Progenitor cell of endocrine pancreas (in vitro differentiated cells): Measurements from ENCODE around the gene SPAG7. TPM values are rescaled to one million over a fixed set of nuclear protein-coding genes. Genes with fewer than 3 reads are reported as not detected.

Experiments
- DNase-seq: peaks from one replicate; pipeline ENCODE4 v3.0.0; 2021; ENCODE audit warnings: low spot score; ENCODE audit not compliant: unreplicated experiment
- H3K27ac Mint-ChIP-seq: 2 replicates; pipeline ENCODE4 v1.8.0; 2021; ENCODE audit warnings: mild to moderate bottlenecking, moderate library complexity, mixed read lengths
- H3K27me3 Mint-ChIP-seq: 2 replicates; pipeline ENCODE4 v1.8.0; 2021; ENCODE audit warnings: mixed read lengths
- H3K36me3 Mint-ChIP-seq: 2 replicates; pipeline ENCODE4 v1.8.0; 2022; ENCODE audit warnings: mixed read lengths; ENCODE audit not compliant: insufficient read depth
- H3K4me1 Mint-ChIP-seq: 2 replicates; pipeline ENCODE4 v1.8.0; 2021; ENCODE audit warnings: low read depth, mixed read lengths
- H3K4me3 Mint-ChIP-seq: 2 replicates; pipeline ENCODE4 v1.8.0; 2021; ENCODE audit warnings: low read depth, mild to moderate bottlenecking, moderate library complexity, mixed read lengths
- H3K9me3 Mint-ChIP-seq: 2 replicates; pipeline ENCODE4 v1.8.0; 2021; ENCODE audit warnings: low read depth, mixed read lengths
- CTCF ChIP-seq: fragments of 200-600 bp; sonication (generic); IDR thresholded peaks from one replicate; pipeline ENCODE4 v1.5.0; 2021; ENCODE audit warnings: antibody characterized with exemption, mild to moderate bottlenecking; ENCODE audit not compliant: unreplicated experiment
- long read RNA-seq: library from polyadenylated mRNA; unstranded; transcript quantifications from one replicate; pipeline ENCODE4 v2.0.0, GENCODE V29; 2020
- total RNA-seq: library from RNA; stranded (reverse); gene quantifications from 2 replicates; pipeline ENCODE4 v1.2.1, GENCODE V29; 2021

The SPAG7 gene
- 70.3 and 71.4 TPM in 2 replicates for total RNA-seq
- long read RNA-seq, transcript SPAG7-201 (7 exons, 1,058 nt), result major isoform, 37 of 61 reads
- long read RNA-seq, partial matches to known transcripts, result 2 of 61 reads
- long read RNA-seq, other reads (novel, unspliced or antisense), result 16 of 61 reads

- H3K36me3 Mint-ChIP-seq, result peaks cover 13% of the 10 kb centered on the region
- H3K4me3 Mint-ChIP-seq, result no peak within 1 kb of the TSS
- peaks cover 23% of the 10 kb centered on the region for H3K4me1 Mint-ChIP-seq
- DNase-seq, result peak; percentile 94
- TF ChIP-seq CTCF, result no peak
- H3K27me3 Mint-ChIP-seq, result no peaks in the 10 kb centered on the region
- H3K27ac Mint-ChIP-seq, result no peak within 1 kb of the TSS
- H3K9me3 Mint-ChIP-seq, result no peaks in the 10 kb centered on the region
Measured at GRCh38 chr17:4967539-4968485, at the start of gene SPAG7. TSS of gene SPAG7 (minus strand) at chr17:4967817. CDS start at chr17:4967804, 13 bp downstream.

- Mint-ChIP-seq H3K9me3 (no peaks in the 10 kb centered on the region), H3K27ac (no peak overlapping the region), H3K36me3 (peaks cover 18% of the 10 kb centered on the region), H3K27me3 (no peaks in the 10 kb centered on the region), H3K4me3 (no peak overlapping the region), H3K4me1 (no peaks in the 10 kb centered on the region)
- no peak for DNase-seq
- no peak for TF ChIP-seq CTCF
Measured at GRCh38 chr17:5014357-5014756, 46.7 kb upstream of the SPAG7 start.

- H3K4me3 Mint-ChIP-seq, result no peak overlapping the region
- H3K27ac Mint-ChIP-seq, result no peak overlapping the region
- no peak for DNase-seq
- no peak for TF ChIP-seq CTCF
- no peaks in the 10 kb centered on the region for H3K9me3 Mint-ChIP-seq
- H3K36me3 Mint-ChIP-seq, result peaks cover 31% of the 10 kb centered on the region
- H3K4me1 Mint-ChIP-seq, result no peaks in the 10 kb centered on the region
- no peaks in the 10 kb centered on the region for H3K27me3 Mint-ChIP-seq
Measured at GRCh38 chr17:5011928-5012327, 44.3 kb upstream of the SPAG7 start.

- Mint-ChIP-seq H3K4me3 (no peak overlapping the region), H3K4me1 (peaks cover 10% of the 10 kb centered on the region), H3K27ac (no peak overlapping the region), H3K36me3 (peaks cover 41% of the 10 kb centered on the region), H3K9me3 (no peaks in the 10 kb centered on the region), H3K27me3 (no peaks in the 10 kb centered on the region)
- no peak for TF ChIP-seq CTCF
- DNase-seq, result no peak
Measured at GRCh38 chr17:5003214-5003867, 35.7 kb upstream of the SPAG7 start.

- Mint-ChIP-seq H3K9me3 (no peaks in the 10 kb centered on the region), H3K27ac (no peak overlapping the region), H3K4me1 (peaks cover 10% of the 10 kb centered on the region), H3K36me3 (peaks cover 32% of the 10 kb centered on the region), H3K4me3 (no peak overlapping the region), H3K27me3 (no peaks in the 10 kb centered on the region)
- no peak for TF ChIP-seq CTCF
- DNase-seq, result no peak
Measured at GRCh38 chr17:5002121-5002788, 34.6 kb upstream of the SPAG7 start.
